MCF 10A (cell line): ENCODE measurements around the gene MASP1. TPM values are rescaled to one million over a fixed set of nuclear protein-coding genes. Genes with fewer than 3 reads are reported as not detected.

Experiments
- BruUV-seq: library from RNA; stranded (reverse); fragments of 400-500 nt; replicated peaks from 2 replicates; lab custom pipeline; 2021; lab: Mats Ljungman, UMichigan
- CTCF ChIA-PET: fragments of 300-600 bp; sonication (Branson Sonifier 250); formaldehyde crosslinking; extraction: SDS; loops from one replicate; lab custom pipeline; 2021; ENCODE audit warnings: antibody characterized with exemption, inconsistent platforms; lab: Yijun Ruan, JAX
- POLR2A ChIA-PET: fragments of 300-600, 350-650 bp; sonication (Branson Sonifier 250); formaldehyde crosslinking; extraction: SDS; loops from one replicate; lab custom pipeline; 2020; ENCODE audit warnings: antibody characterized with exemption, inconsistent platforms; lab: Yijun Ruan, JAX
- DNase-seq: peaks from one replicate; pipeline ENCODE4 v3.0.0-alpha.2; 2018; ENCODE audit not compliant: unreplicated experiment
- H3K27ac Mint-ChIP-seq: one replicate; pipeline ENCODE4 v1.8.0; 2022; ENCODE audit warnings: mild to moderate bottlenecking, low read depth, mixed read lengths; ENCODE audit not compliant: unreplicated experiment
- H3K27me3 Mint-ChIP-seq: one replicate; pipeline ENCODE4 v1.8.0; 2022; ENCODE audit warnings: mixed read lengths; ENCODE audit not compliant: insufficient read depth, unreplicated experiment
- H3K36me3 Mint-ChIP-seq: one replicate; pipeline ENCODE4 v1.8.0; 2022; ENCODE audit warnings: mild to moderate bottlenecking, moderate library complexity, mixed read lengths; ENCODE audit not compliant: insufficient read depth, unreplicated experiment
- H3K4me1 Mint-ChIP-seq: one replicate; pipeline ENCODE4 v1.8.0; 2022; ENCODE audit warnings: mixed read lengths; ENCODE audit not compliant: insufficient read depth, unreplicated experiment
- H3K4me3 Mint-ChIP-seq: one replicate; pipeline ENCODE4 v1.8.0; 2022; ENCODE audit warnings: mild to moderate bottlenecking, moderate library complexity, mixed read lengths; ENCODE audit not compliant: unreplicated experiment
- H3K9me3 Mint-ChIP-seq: one replicate; pipeline ENCODE4 v1.8.0; 2022; ENCODE audit warnings: mixed read lengths; ENCODE audit not compliant: unreplicated experiment
- CTCF ChIP-seq: fragments of 200-600 bp; IDR thresholded peaks from one replicate; pipeline ENCODE4 v1.8.0; 2022; ENCODE audit warnings: antibody characterized with exemption, mild to moderate bottlenecking; ENCODE audit not compliant: unreplicated experiment
- intact Hi-C: fragments of 100-400 bp; cut with micrococcal nuclease; formaldehyde crosslinking; loops from 2 replicates; pipeline ENCODE4 v1.14.1; 2022
- total RNA-seq: library from RNA; stranded (reverse); gene quantifications from 2 replicates; pipeline ENCODE4 v1.2.3, GENCODE V29; 2022

MASP1 gene
- total RNA-seq, 1 experiment from 2014 or later: not detected

GRCh38 chr3:187196573-187197334 is 94.8 kb downstream of the MASP1 start:
- no TSS peak for BruUV-seq
- POLR2A ChIA-PET: interaction anchor here (0.6 to 2.0 kb wide), 9 partner anchors 8 to 626 kb away, joined by 3 to 9 read pairs (median 3); partner anchors contain the start of gene EIF4A2
- Mint-ChIP-seq H3K27ac (no peak overlapping the region), H3K4me1 (peaks cover 10% of the 10 kb centered on the region), H3K4me3 (no peak overlapping the region), H3K9me3 (no peaks in the 10 kb centered on the region), H3K36me3 (no peaks in the 10 kb centered on the region), H3K27me3 (no peaks in the 10 kb centered on the region)
- CTCF ChIA-PET: interaction anchor here (0.6 to 3.4 kb wide), 18 partner anchors 11 to 507 kb away, joined by 3 to 15 read pairs (median 4); no protein-coding TSS in a partner anchor
- intact Hi-C loops: no loop called here
- TF ChIP-seq CTCF: no peak
- DNase-seq: peak; percentile 81

- TF ChIP-seq CTCF: no peak
- no peaks in the 10 kb centered on the region for H3K27me3 Mint-ChIP-seq
- POLR2A ChIA-PET: no interaction called here
Observed at GRCh38 chr3:187193181-187193580, 98.4 kb downstream of the MASP1 start.

GRCh38 chr3:187191271-187191670 is 100.3 kb downstream of the MASP1 start:
- peak; percentile 25 for DNase-seq

More at GRCh38 chr3:187193181-187193580, 98.4 kb downstream of the MASP1 start:
- Mint-ChIP-seq H3K27ac (no peak overlapping the region), H3K9me3 (no peaks in the 10 kb centered on the region), H3K36me3 (no peaks in the 10 kb centered on the region), H3K4me3 (no peak overlapping the region), H3K4me1 (peaks cover 23% of the 10 kb centered on the region)
- no TSS peak for BruUV-seq
- DNase-seq: no peak
- intact Hi-C loops: no loop called here
- CTCF ChIA-PET: interaction anchor here (2.8 kb wide), 1 partner anchor 126 kb away, joined by 9 read pairs; no protein-coding TSS in a partner anchor

More at GRCh38 chr3:187191271-187191670, 100.3 kb downstream of the MASP1 start:
- Mint-ChIP-seq H3K9me3 (no peaks in the 10 kb centered on the region), H3K4me3 (no peak overlapping the region), H3K27me3 (no peaks in the 10 kb centered on the region), H3K36me3 (no peaks in the 10 kb centered on the region), H3K4me1 (peaks cover 35% of the 10 kb centered on the region), H3K27ac (no peak overlapping the region)
- TF ChIP-seq CTCF: no peak
- ChIA-PET POLR2A (interaction anchor here (0.7 kb wide), 1 partner anchor 20 kb away, joined by 5 read pairs; no protein-coding TSS in a partner anchor), CTCF (interaction anchor here (0.7 to 2.8 kb wide), 3 partner anchors 20 to 342 kb away, joined by 3 to 9 read pairs (median 5); no protein-coding TSS in a partner anchor)
- no TSS peak for BruUV-seq
- intact Hi-C loops: no loop called here
